SK-N-SH (cell line): ENCODE data around the gene TMEM184A.

ENCODE experiments used
- ELF1 ChIP-seq: IDR thresholded peaks from 2 replicates; pipeline ENCODE4 v1.4.0; 2012
- EZH2phosphoT487 ChIP-seq: fragments of 200-600 bp; sonication (generic); IDR thresholded peaks from 2 replicates; pipeline ENCODE4 v1.6.1; 2017; ENCODE audit warnings: low read depth, mixed run types, mild to moderate bottlenecking, antibody characterized with exemption, moderate library complexity, borderline replicate concordance
- GABPA ChIP-seq: IDR thresholded peaks from 2 replicates; pipeline ENCODE4 v1.4.0; 2012; ENCODE audit warnings: low read depth, mild to moderate bottlenecking
- NFIC ChIP-seq: IDR thresholded peaks from 2 replicates; pipeline ENCODE4 v1.4.0; 2012; ENCODE audit warnings: borderline replicate concordance
- POLR2AphosphoS5 ChIP-seq: IDR thresholded peaks from 2 replicates; pipeline ENCODE4 v1.6.1; 2012; ENCODE audit warnings: low read depth, low read length
- SIN3A ChIP-seq: IDR thresholded peaks from 2 replicates; pipeline ENCODE4 v1.6.1; 2012; ENCODE audit warnings: low read depth, mild to moderate bottlenecking, low read length, moderate library complexity, borderline replicate concordance
- YY1 ChIP-seq: IDR thresholded peaks from 2 replicates; pipeline ENCODE4 v1.4.0; 2012; ENCODE audit warnings: low read depth, mild to moderate bottlenecking
- TF ChIP-seq, protein P1 (sequence below): IDR thresholded peaks from 2 replicates; pipeline ENCODE4 v1.4.0; 2012; ENCODE audit warnings: low read depth
- TF ChIP-seq, protein P2 (sequence below): fragments of 200-600 bp; sonication (generic); IDR thresholded peaks from 2 replicates; pipeline ENCODE4 v1.6.1; 2017; ENCODE audit warnings: antibody characterized with exemption, mild to moderate bottlenecking, moderate library complexity
- TF ChIP-seq, protein P3 (sequence below): fragments of 150-350 bp; IDR thresholded peaks from 2 replicates; pipeline ENCODE4 v1.6.1; 2017; ENCODE audit warnings: antibody characterized with exemption, low read length, low read depth, borderline replicate concordance
- TF ChIP-seq, protein P4 (sequence below): IDR thresholded peaks from 2 replicates; pipeline ENCODE4 v1.4.0; 2012; ENCODE audit warnings: low read depth, borderline replicate concordance
- TF ChIP-seq, protein P5 (sequence below): IDR thresholded peaks from 2 replicates; pipeline ENCODE4; 2012
- TF ChIP-seq, protein P6 (sequence below): IDR thresholded peaks from 2 replicates; pipeline ENCODE4 v1.6.1; 2012; ENCODE audit warnings: mild to moderate bottlenecking, low read depth, low read length, moderate library complexity
- TF ChIP-seq, protein P7 (sequence below): fragments of 150-350 bp; IDR thresholded peaks from 2 replicates; pipeline ENCODE4 v1.6.1; 2016; ENCODE audit warnings: mild to moderate bottlenecking, low read depth, low read length

DNA sequence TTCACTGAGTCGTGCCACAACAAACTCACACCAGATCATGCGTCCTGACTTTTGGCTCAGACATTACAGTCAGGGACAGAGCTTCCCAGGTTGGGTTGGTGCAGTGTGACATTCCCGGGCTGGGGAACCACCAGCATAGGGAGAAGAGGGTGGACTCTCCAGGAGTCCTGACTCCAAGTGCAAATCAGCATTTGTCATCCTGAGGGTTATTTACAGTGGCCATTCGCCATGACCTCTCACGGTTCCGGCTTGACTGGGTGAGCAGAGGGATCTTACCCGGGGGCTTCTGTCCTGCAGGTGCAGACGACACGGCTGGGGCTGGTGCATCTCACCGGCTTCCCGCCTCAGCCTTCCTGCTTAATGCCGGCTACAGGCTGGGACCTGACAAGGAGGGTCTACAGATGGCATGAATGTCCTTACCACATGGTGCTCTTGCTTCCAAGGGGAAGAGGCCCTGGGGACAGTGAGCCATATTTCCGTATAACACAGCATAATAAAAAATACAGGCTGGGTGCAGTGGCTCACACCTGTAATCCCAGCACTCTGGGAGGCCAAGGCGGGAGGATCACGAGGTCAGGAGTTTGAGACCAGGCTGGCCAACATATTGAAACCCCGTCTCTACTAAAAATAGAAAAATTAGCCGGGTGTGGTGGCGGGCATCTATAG is 39.3 kb downstream of the TMEM184A start:
- TF ChIP-seq, protein P1, sequence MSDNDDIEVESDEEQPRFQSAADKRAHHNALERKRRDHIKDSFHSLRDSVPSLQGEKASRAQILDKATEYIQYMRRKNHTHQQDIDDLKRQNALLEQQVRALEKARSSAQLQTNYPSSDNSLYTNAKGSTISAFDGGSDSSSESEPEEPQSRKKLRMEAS: no peak
- TF ChIP-seq, protein P2, sequence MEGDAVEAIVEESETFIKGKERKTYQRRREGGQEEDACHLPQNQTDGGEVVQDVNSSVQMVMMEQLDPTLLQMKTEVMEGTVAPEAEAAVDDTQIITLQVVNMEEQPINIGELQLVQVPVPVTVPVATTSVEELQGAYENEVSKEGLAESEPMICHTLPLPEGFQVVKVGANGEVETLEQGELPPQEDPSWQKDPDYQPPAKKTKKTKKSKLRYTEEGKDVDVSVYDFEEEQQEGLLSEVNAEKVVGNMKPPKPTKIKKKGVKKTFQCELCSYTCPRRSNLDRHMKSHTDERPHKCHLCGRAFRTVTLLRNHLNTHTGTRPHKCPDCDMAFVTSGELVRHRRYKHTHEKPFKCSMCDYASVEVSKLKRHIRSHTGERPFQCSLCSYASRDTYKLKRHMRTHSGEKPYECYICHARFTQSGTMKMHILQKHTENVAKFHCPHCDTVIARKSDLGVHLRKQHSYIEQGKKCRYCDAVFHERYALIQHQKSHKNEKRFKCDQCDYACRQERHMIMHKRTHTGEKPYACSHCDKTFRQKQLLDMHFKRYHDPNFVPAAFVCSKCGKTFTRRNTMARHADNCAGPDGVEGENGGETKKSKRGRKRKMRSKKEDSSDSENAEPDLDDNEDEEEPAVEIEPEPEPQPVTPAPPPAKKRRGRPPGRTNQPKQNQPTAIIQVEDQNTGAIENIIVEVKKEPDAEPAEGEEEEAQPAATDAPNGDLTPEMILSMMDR: no peak
- TF ChIP-seq POLR2AphosphoS5: no peak
- TF ChIP-seq, protein P3, sequence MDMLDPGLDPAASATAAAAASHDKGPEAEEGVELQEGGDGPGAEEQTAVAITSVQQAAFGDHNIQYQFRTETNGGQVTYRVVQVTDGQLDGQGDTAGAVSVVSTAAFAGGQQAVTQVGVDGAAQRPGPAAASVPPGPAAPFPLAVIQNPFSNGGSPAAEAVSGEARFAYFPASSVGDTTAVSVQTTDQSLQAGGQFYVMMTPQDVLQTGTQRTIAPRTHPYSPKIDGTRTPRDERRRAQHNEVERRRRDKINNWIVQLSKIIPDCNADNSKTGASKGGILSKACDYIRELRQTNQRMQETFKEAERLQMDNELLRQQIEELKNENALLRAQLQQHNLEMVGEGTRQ: no peak
- TF ChIP-seq EZH2phosphoT487: no peak
- TF ChIP-seq GABPA: no peak
- TF ChIP-seq, protein P4, sequence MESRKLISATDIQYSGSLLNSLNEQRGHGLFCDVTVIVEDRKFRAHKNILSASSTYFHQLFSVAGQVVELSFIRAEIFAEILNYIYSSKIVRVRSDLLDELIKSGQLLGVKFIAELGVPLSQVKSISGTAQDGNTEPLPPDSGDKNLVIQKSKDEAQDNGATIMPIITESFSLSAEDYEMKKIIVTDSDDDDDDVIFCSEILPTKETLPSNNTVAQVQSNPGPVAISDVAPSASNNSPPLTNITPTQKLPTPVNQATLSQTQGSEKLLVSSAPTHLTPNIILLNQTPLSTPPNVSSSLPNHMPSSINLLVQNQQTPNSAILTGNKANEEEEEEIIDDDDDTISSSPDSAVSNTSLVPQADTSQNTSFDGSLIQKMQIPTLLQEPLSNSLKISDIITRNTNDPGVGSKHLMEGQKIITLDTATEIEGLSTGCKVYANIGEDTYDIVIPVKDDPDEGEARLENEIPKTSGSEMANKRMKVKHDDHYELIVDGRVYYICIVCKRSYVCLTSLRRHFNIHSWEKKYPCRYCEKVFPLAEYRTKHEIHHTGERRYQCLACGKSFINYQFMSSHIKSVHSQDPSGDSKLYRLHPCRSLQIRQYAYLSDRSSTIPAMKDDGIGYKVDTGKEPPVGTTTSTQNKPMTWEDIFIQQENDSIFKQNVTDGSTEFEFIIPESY: no peak
- TF ChIP-seq ELF1: no peak
- TF ChIP-seq YY1: no peak
- no peak for TF ChIP-seq SIN3A
- TF ChIP-seq, protein P5, sequence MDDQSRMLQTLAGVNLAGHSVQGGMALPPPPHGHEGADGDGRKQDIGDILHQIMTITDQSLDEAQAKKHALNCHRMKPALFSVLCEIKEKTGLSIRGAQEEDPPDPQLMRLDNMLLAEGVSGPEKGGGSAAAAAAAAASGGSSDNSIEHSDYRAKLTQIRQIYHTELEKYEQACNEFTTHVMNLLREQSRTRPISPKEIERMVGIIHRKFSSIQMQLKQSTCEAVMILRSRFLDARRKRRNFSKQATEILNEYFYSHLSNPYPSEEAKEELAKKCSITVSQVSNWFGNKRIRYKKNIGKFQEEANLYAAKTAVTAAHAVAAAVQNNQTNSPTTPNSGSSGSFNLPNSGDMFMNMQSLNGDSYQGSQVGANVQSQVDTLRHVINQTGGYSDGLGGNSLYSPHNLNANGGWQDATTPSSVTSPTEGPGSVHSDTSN: no peak
- TF ChIP-seq NFIC: no peak
- TF ChIP-seq, protein P6, sequence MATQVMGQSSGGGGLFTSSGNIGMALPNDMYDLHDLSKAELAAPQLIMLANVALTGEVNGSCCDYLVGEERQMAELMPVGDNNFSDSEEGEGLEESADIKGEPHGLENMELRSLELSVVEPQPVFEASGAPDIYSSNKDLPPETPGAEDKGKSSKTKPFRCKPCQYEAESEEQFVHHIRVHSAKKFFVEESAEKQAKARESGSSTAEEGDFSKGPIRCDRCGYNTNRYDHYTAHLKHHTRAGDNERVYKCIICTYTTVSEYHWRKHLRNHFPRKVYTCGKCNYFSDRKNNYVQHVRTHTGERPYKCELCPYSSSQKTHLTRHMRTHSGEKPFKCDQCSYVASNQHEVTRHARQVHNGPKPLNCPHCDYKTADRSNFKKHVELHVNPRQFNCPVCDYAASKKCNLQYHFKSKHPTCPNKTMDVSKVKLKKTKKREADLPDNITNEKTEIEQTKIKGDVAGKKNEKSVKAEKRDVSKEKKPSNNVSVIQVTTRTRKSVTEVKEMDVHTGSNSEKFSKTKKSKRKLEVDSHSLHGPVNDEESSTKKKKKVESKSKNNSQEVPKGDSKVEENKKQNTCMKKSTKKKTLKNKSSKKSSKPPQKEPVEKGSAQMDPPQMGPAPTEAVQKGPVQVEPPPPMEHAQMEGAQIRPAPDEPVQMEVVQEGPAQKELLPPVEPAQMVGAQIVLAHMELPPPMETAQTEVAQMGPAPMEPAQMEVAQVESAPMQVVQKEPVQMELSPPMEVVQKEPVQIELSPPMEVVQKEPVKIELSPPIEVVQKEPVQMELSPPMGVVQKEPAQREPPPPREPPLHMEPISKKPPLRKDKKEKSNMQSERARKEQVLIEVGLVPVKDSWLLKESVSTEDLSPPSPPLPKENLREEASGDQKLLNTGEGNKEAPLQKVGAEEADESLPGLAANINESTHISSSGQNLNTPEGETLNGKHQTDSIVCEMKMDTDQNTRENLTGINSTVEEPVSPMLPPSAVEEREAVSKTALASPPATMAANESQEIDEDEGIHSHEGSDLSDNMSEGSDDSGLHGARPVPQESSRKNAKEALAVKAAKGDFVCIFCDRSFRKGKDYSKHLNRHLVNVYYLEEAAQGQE: no peak
- TF ChIP-seq, protein P7, sequence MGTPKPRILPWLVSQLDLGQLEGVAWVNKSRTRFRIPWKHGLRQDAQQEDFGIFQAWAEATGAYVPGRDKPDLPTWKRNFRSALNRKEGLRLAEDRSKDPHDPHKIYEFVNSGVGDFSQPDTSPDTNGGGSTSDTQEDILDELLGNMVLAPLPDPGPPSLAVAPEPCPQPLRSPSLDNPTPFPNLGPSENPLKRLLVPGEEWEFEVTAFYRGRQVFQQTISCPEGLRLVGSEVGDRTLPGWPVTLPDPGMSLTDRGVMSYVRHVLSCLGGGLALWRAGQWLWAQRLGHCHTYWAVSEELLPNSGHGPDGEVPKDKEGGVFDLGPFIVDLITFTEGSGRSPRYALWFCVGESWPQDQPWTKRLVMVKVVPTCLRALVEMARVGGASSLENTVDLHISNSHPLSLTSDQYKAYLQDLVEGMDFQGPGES: no peak
